ENCODE measurements around the gene CHN2. TPM values are rescaled to one million over a fixed set of nuclear protein-coding genes. Genes with fewer than 3 reads are reported as not detected.

Gene CHN2
- total RNA-seq, 2 experiments from 2014 or later = not detected

DNA sequence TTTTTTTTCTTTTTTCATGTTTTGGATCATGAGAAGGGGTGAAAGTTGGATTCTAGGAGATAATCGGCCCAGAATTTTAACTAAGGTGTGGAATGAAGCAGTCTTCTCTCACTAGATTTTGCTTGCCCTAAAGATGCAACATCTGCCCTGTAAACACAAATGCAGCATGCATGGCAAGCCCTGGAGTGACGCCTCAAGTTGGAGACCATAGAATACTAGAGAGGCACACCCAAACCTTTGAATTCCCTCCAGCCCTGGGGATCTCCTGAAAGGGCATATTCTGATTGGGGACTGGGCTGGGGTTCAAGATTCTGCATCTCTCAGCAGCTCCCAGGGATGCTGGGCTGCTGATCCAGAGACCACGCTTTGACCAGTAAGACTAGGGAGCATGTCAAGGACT is 241.3 kb downstream of the CHN2 start:
- H3K9me3 Mint-ChIP-seq = no peaks in the 10 kb centered on the region
- no peak overlapping the region for H3K4me3 Mint-ChIP-seq
- peaks cover 3% of the 10 kb centered on the region for H3K27me3 Mint-ChIP-seq (ENCODE audit: low read depth)
- no peak for DNase-seq
- no peaks in the 10 kb centered on the region for H3K4me1 Mint-ChIP-seq (ENCODE audit: low read depth)
- CTCF ChIA-PET = no interaction called here
- no peak overlapping the region for H3K27ac Mint-ChIP-seq
- intact Hi-C loops (cut with micrococcal nuclease) = no loop called here
- H3K36me3 Mint-ChIP-seq (ENCODE audit: low read depth) = no peaks in the 10 kb centered on the region

DNA sequence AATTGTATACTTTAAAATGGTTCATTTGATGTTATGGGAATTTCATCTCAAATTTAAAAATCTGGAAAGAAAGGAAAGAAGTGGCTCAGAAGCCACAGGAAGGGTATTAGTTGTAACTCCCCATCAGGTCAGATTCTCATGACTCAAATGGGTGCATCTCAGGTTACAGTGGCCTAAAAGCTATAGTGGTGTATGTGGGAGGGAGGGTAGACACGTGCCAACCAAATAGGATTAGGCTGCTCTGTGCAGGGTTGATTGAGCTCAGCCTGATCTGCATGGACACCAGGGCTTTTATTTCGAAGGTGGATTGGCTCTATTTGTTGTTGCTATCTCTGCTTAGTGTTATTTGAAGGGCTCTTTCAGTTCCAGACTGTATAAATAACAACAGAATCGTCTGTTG is 247.6 kb downstream of the CHN2 start:
- Mint-ChIP-seq H3K4me1 (ENCODE audit: low read depth) (no peaks in the 10 kb centered on the region), H3K27ac (no peak overlapping the region), H3K4me3 (no peak overlapping the region), H3K27me3 (ENCODE audit: low read depth) (no peaks in the 10 kb centered on the region), H3K36me3 (ENCODE audit: low read depth) (no peaks in the 10 kb centered on the region), H3K9me3 (no peaks in the 10 kb centered on the region)
- no peak for DNase-seq
- intact Hi-C loops (cut with micrococcal nuclease) = no loop called here
- CTCF ChIA-PET = no interaction called here

DNA sequence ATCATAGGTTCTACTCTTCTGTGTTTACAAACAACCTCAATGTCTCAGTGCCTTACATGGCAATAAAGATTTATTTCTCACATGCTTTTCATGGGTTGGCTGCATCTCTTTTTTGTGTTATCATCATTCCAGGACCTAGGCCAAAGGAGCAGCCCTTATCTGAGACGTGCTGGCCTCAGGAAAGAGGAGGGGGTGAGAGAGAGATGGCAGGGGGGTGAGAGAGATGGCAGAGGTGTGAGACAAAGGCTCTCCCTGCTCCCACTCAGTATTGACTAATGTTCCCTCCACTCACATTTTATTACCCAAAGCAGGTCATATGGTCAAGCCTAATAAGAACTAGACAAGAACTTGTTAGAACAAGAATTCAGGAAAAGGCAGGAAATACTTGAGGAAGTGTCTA is 249.0 kb downstream of the CHN2 start:
- Mint-ChIP-seq H3K4me1 (ENCODE audit: low read depth) (no peaks in the 10 kb centered on the region), H3K27ac (no peak overlapping the region), H3K27me3 (ENCODE audit: low read depth) (no peaks in the 10 kb centered on the region), H3K36me3 (ENCODE audit: low read depth) (no peaks in the 10 kb centered on the region), H3K9me3 (no peaks in the 10 kb centered on the region), H3K4me3 (no peak overlapping the region)
- CTCF ChIA-PET = no interaction called here
- no peak for DNase-seq
- intact Hi-C loops (cut with micrococcal nuclease) = no loop called here

DNA sequence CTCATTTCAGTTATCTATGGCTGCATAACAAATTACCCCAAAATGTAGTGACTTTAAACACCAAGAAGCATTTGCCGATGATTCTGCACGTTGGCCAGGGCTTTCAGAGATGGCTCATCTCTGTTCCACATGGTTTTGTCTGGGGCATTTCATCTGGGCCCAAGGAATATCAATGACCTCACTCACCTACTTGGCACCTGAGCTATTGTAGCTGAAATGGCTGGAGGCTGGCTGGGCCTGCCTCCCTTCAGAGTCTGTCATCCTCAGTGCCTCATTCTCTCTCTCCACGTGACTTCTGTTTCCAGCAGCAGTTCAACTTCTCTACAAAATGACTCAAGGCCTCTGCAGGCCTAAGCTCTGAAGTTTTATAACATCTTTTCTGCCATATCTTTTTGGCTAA is 249.7 kb downstream of the CHN2 start:
- CTCF ChIA-PET = no interaction called here
- intact Hi-C loops (cut with micrococcal nuclease) = no loop called here
- H3K27ac Mint-ChIP-seq = no peak overlapping the region
- H3K9me3 Mint-ChIP-seq = no peaks in the 10 kb centered on the region
- DNase-seq = no peak
- H3K36me3 Mint-ChIP-seq (ENCODE audit: low read depth) = no peaks in the 10 kb centered on the region
- no peak overlapping the region for H3K4me3 Mint-ChIP-seq
- H3K4me1 Mint-ChIP-seq (ENCODE audit: low read depth) = no peaks in the 10 kb centered on the region
- no peaks in the 10 kb centered on the region for H3K27me3 Mint-ChIP-seq (ENCODE audit: low read depth)

DNA sequence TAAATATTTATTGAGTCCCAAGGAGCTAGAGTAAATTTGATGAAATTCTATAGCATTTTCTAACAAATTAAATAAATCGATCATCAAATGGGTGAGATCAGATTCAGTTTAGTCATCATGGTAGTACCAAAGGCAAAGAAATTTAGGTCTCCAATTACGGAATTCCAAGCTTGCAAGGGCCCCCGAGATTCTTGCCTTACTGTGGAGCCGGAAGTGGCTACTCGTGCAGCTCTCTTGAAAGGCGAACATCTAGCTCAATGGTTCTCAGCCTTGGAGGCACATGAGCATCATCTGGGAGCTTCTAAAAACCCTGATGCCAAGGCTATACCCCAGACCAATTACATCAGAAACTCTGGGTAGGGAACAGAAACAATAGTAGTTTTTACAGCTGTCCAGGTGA is 251.2 kb downstream of the CHN2 start:
- CTCF ChIA-PET = interaction anchor here (0.7 kb wide), 1 partner anchor 257 kb away, joined by 4 read pairs; no protein-coding TSS in a partner anchor
- H3K9me3 Mint-ChIP-seq = no peaks in the 10 kb centered on the region

DNA sequence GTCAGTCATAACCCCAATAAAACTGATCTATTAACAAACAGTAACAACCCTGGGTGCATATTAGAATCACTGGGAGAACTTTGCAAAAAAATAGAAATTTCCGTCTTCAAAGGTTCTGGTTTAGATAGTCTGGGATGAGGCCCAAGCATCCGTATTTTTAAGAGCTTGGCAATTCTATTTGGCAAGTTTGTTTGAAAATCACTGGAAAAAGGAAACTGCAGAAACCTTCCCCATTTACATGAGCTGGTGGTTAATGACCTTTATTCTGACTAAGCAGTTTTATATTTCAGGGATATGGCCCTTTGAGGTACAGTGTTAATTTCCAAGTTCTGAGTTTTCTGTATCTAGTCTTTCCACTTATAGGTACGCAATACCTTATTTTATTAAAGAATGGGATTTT is 253.3 kb downstream of the CHN2 start:
- Mint-ChIP-seq H3K4me1 (ENCODE audit: low read depth) (no peaks in the 10 kb centered on the region), H3K27me3 (ENCODE audit: low read depth) (no peaks in the 10 kb centered on the region), H3K4me3 (no peak overlapping the region), H3K36me3 (ENCODE audit: low read depth) (no peaks in the 10 kb centered on the region), H3K27ac (no peak overlapping the region), H3K9me3 (no peaks in the 10 kb centered on the region)
- CTCF ChIA-PET = no interaction called here
- intact Hi-C loops (cut with micrococcal nuclease) = no loop called here
- DNase-seq = no peak

More for the DNA sequence above, 251.2 kb downstream of the CHN2 start:
- H3K36me3 Mint-ChIP-seq (ENCODE audit: low read depth) = no peaks in the 10 kb centered on the region
- no peak overlapping the region for H3K27ac Mint-ChIP-seq
- no peaks in the 10 kb centered on the region for H3K27me3 Mint-ChIP-seq (ENCODE audit: low read depth)
- intact Hi-C loops (cut with micrococcal nuclease) = no loop called here
- H3K4me3 Mint-ChIP-seq = no peak overlapping the region
- no peak for DNase-seq
- H3K4me1 Mint-ChIP-seq (ENCODE audit: low read depth) = no peaks in the 10 kb centered on the region

DNA sequence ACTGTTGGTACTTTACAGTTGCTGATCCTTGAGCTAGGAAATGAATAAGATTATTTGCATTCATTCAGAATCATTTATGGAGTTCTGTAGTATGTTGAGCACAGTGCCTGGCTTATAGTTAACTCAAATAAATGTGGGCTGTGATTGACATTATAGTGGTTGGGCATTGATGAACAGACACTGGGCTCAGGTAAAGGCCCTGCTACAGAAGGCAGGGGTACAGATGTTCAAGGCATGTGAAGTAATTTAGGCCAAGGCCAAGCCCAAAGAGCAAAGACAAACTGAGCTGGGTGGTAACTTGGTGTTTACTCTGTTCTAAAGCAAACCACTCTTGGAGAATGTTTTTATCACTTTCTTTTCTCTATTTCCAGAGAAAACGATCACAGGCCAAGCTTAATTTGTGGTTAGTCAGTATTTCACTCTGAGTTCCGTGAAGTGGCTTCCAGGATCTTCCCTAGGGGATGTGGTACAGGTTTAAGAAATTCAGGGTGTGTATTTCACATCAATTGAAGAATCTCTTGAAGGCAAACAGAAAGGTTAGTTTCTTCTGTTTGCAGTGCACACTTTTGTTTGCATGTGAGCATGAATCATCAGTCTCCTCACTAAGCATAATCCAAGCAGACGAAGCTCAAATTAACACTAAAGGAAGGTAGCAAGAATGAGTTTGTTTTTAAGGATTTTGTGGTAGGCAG is 255.1 kb downstream of the CHN2 start:
- Mint-ChIP-seq H3K27ac (no peak overlapping the region), H3K27me3 (ENCODE audit: low read depth) (no peaks in the 10 kb centered on the region), H3K4me3 (no peak overlapping the region), H3K36me3 (ENCODE audit: low read depth) (no peaks in the 10 kb centered on the region), H3K4me1 (ENCODE audit: low read depth) (no peaks in the 10 kb centered on the region), H3K9me3 (no peaks in the 10 kb centered on the region)
- DNase-seq = no peak
- intact Hi-C loops (cut with micrococcal nuclease) = no loop called here
- CTCF ChIA-PET = no interaction called here

DNA sequence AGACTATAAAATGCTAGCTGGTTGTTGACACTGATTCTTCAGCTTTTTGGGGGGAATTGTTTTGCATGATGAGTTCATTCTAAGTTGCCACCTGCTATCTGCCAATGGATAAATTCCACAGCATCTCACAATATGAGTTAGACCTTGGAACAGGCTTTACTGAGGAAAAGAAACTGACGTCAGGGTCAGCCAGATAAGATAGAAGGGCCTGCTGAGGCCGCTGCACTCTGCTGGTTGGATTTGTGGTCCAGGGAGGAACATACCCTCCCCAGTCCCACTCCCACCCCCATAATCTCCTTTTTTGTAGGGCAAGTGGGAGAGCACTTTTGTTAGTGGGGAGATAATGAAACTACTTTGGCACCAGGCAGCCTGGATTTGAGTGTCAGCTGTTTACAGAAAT is 258.4 kb downstream of the CHN2 start:
- Mint-ChIP-seq H3K27ac (no peak overlapping the region), H3K9me3 (no peaks in the 10 kb centered on the region), H3K36me3 (ENCODE audit: low read depth) (no peaks in the 10 kb centered on the region), H3K4me3 (no peak overlapping the region), H3K27me3 (ENCODE audit: low read depth) (no peaks in the 10 kb centered on the region), H3K4me1 (ENCODE audit: low read depth) (no peaks in the 10 kb centered on the region)
- intact Hi-C loops (cut with micrococcal nuclease) = no loop called here
- DNase-seq = no peak
- CTCF ChIA-PET = interaction anchor here (1.1 kb wide), 1 partner anchor 30 kb away, joined by 3 read pairs; no protein-coding TSS in a partner anchor

DNA sequence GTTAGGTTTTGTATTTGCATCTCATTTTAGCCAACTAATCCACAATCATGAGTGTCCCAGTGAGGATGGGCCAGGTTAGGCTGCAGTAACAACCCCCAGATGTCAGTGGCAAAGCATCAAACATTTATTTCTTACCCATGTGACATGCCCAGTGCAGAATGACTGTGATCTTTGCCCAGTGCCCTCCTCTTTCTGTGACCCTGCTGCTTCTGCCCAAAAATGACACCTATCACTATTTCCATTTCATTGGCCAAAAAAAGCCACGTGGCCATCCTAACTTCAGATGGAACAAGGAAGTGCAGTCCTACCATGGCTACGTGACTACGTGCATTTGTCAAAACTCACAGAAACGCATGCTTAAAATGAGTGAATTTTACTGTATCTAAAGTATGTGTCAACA is 259.9 kb downstream of the CHN2 start:
- H3K27me3 Mint-ChIP-seq (ENCODE audit: low read depth) = no peaks in the 10 kb centered on the region
- no peaks in the 10 kb centered on the region for H3K36me3 Mint-ChIP-seq (ENCODE audit: low read depth)
- intact Hi-C loops (cut with micrococcal nuclease) = no loop called here
- no peaks in the 10 kb centered on the region for H3K4me1 Mint-ChIP-seq (ENCODE audit: low read depth)
- H3K4me3 Mint-ChIP-seq = no peak overlapping the region
- no peaks in the 10 kb centered on the region for H3K9me3 Mint-ChIP-seq
- CTCF ChIA-PET = no interaction called here
- no peak for DNase-seq
- no peak overlapping the region for H3K27ac Mint-ChIP-seq

DNA sequence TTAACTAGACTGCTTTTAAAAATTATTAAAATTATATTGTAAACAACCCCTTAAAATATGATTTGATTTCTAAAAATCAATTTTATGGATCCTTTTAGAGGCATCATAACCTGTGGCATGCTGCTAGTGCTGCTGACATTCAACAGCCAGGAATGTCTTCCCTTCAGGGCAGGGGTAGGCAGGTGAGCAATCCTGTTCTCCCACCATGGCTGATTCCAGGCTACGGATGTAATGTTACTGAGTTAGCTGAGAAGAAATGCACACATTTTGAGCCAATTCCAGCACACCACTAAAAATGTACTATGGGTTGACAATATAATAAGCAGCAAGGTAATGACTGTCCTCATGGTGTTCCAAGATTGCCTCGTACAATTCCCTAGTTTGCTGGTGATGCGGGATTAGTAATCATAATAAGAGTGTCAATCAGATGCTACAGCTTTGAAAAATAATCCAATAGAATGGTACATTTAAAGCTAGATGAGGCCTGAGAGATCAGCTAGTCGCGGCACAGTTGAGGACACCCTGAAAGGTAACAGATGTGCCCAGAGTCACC is 260.4 kb downstream of the CHN2 start:
- Mint-ChIP-seq H3K27me3 (ENCODE audit: low read depth) (no peaks in the 10 kb centered on the region), H3K27ac (no peak overlapping the region), H3K9me3 (no peaks in the 10 kb centered on the region), H3K4me3 (no peak overlapping the region), H3K36me3 (ENCODE audit: low read depth) (no peaks in the 10 kb centered on the region), H3K4me1 (ENCODE audit: low read depth) (no peaks in the 10 kb centered on the region)
- CTCF ChIA-PET = interaction anchor here (1.0 kb wide), 1 partner anchor 532 kb away, joined by 3 read pairs; no protein-coding TSS in a partner anchor
- intact Hi-C loops (cut with micrococcal nuclease) = no loop called here
- DNase-seq = no peak

DNA sequence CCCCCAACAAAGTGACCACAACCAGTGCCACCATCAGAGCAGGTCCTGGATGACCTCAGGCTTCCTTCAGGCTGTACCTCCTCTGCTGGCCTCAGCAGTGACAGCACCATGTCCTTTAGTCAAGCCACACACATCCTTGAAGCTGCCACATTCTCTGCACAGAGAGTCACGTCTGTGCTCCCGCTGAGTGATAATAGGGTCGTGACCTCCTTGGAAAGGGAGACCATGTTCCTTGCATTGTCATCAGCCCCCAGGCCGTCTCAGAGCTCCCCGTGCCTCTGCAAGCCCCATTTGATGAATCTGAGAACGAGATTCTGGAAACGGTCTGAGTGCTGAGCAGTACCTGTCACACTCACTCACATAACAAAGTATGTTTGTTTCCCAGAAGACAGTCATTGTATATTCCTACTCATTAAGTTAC is 262.6 kb downstream of the CHN2 start:
- Mint-ChIP-seq H3K4me1 (ENCODE audit: low read depth) (no peaks in the 10 kb centered on the region), H3K9me3 (no peaks in the 10 kb centered on the region), H3K27me3 (ENCODE audit: low read depth) (no peaks in the 10 kb centered on the region), H3K36me3 (ENCODE audit: low read depth) (no peaks in the 10 kb centered on the region), H3K4me3 (no peak overlapping the region), H3K27ac (no peak overlapping the region)
- intact Hi-C loops (cut with micrococcal nuclease) = no loop called here
- CTCF ChIA-PET = interaction anchor here (1.1 kb wide), 1 partner anchor 38 kb away, joined by 3 read pairs; no protein-coding TSS in a partner anchor
- no peak for DNase-seq

DNA sequence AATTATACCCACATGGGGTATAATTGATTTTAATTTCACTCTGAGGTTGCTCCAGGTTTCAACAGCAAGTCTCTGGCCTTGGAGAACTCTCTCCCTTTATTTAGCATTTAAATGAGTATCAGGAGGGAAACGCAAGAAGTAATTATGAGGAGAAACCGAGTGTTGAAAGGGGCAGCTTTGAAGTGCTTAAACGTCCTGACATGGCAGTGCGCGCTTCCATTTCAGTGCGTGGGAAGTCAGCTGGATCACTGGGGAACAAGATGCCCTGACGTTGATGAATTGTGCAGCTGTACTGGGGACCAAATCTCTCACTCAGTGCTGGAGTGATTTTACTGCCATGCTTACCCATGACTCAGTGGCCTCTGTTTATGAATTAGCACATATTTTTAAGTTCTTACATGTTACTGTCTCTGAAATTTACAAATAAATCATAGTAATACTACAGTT is 263.0 kb downstream of the CHN2 start:
- no peaks in the 10 kb centered on the region for H3K4me1 Mint-ChIP-seq (ENCODE audit: low read depth)
- H3K27me3 Mint-ChIP-seq (ENCODE audit: low read depth) = no peaks in the 10 kb centered on the region
- H3K4me3 Mint-ChIP-seq = no peak overlapping the region
- H3K27ac Mint-ChIP-seq = no peak overlapping the region
- CTCF ChIA-PET = interaction anchor here (1.1 kb wide), 1 partner anchor 39 kb away, joined by 3 read pairs; no protein-coding TSS in a partner anchor
- H3K36me3 Mint-ChIP-seq (ENCODE audit: low read depth) = no peaks in the 10 kb centered on the region
- intact Hi-C loops (cut with micrococcal nuclease) = no loop called here
- no peak for DNase-seq
- no peaks in the 10 kb centered on the region for H3K9me3 Mint-ChIP-seq

DNA sequence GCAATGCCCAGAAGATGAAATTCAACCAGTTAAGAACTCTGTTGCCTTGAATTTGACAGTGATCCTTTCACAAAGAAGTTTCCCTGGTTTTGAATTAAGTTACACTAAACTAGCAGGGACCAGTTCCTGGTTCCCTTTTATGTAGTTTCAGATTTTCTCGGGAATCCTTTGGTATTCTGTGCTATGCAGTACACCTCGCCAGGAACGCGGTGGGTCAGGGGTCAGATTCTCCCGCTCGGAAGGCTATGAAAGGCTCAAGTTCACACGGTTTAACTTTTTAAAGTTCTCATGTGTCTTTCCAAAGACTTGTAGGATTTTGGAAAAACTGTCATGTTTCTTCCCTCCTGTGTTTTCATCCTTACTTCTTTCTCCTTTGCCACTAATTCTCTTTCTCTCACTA is 264.4 kb downstream of the CHN2 start:
- CTCF ChIA-PET = no interaction called here
- DNase-seq = no peak
- no peaks in the 10 kb centered on the region for H3K27me3 Mint-ChIP-seq (ENCODE audit: low read depth)
- H3K36me3 Mint-ChIP-seq (ENCODE audit: low read depth) = no peaks in the 10 kb centered on the region
- H3K4me3 Mint-ChIP-seq = no peak overlapping the region
- H3K27ac Mint-ChIP-seq = no peak overlapping the region
- intact Hi-C loops (cut with micrococcal nuclease) = no loop called here
- no peaks in the 10 kb centered on the region for H3K9me3 Mint-ChIP-seq
- H3K4me1 Mint-ChIP-seq (ENCODE audit: low read depth) = no peaks in the 10 kb centered on the region

Measured in activated naive CD4-positive, alpha-beta T cell treated with anti-CD3 and anti-CD28 coated beads for 36 hours (primary cell).